ENCODE results near the gene GATC.

GATC gene

GRCh38 chr12:120406069-120406468 is 40.2 kb upstream of the GATC start:
- no peak overlapping the region for H3K4me3 ChIP-seq (ENCODE audit: control insufficient read depth, low read depth, low read length)
- DNase-seq (ENCODE audit: low read depth) = no peak
- TF ChIP-seq CTCF (conservative IDR thresholded peaks at IDR 0.05; ENCODE audit: control insufficient read depth, insufficient read depth, low read depth, low read length) = no peak

DNA sequence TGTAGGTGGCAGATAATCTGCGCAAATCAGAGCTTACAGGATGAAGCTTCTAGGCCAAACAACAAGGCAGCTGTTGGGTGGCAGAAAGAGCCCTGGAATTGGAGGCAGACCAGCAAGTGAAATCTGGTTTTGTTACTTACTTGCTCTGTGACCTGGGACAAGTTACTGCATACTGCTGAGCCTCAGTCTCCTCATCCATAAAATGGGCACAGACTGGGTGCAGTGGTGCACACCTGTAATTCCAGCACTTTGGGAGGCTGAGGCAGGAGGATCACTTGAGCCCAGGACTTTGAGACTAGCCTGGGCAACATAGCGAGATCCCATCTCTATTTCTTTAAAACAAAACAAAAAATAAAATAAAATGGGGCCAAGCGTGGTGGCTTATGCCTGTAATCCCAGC is 39.7 kb upstream of the GATC start:
- no peak for DNase-seq (ENCODE audit: low read depth)
- H3K4me3 ChIP-seq (ENCODE audit: control insufficient read depth, low read depth, low read length) = no peak overlapping the region
- TF ChIP-seq CTCF (conservative IDR thresholded peaks at IDR 0.05; ENCODE audit: control insufficient read depth, insufficient read depth, low read depth, low read length) = no peak

DNA sequence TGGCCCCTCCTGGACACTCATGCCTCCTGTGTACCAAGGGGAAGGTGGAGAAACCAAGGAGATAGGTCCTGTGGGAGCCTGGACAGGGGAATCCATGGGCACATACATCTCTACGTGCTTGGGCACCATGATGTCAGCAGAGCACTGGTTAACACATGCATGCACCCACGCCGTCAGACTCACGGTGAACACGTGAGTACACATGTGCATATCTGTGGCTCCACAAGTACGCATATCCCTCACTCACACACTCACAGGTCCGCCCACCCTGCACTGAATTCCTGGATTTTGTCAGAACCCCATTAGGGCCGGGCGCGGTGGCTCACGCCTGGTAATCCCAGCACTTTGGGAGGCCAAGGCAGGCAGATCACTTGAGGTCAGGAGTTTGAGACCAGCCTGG is 37.5 kb upstream of the GATC start:
- no peak overlapping the region for H3K4me3 ChIP-seq (ENCODE audit: control insufficient read depth, low read depth, low read length)
- DNase-seq (ENCODE audit: low read depth) = no peak
- TF ChIP-seq CTCF (conservative IDR thresholded peaks at IDR 0.05; ENCODE audit: control insufficient read depth, insufficient read depth, low read depth, low read length) = no peak

GRCh38 chr12:120412421-120412820 is 33.8 kb upstream of the GATC start:
- TF ChIP-seq CTCF (conservative IDR thresholded peaks at IDR 0.05; ENCODE audit: control insufficient read depth, insufficient read depth, low read depth, low read length) = no peak
- peak; percentile 31 for DNase-seq (ENCODE audit: low read depth)
- H3K4me3 ChIP-seq (ENCODE audit: control insufficient read depth, low read depth, low read length) = no peak overlapping the region

DNA sequence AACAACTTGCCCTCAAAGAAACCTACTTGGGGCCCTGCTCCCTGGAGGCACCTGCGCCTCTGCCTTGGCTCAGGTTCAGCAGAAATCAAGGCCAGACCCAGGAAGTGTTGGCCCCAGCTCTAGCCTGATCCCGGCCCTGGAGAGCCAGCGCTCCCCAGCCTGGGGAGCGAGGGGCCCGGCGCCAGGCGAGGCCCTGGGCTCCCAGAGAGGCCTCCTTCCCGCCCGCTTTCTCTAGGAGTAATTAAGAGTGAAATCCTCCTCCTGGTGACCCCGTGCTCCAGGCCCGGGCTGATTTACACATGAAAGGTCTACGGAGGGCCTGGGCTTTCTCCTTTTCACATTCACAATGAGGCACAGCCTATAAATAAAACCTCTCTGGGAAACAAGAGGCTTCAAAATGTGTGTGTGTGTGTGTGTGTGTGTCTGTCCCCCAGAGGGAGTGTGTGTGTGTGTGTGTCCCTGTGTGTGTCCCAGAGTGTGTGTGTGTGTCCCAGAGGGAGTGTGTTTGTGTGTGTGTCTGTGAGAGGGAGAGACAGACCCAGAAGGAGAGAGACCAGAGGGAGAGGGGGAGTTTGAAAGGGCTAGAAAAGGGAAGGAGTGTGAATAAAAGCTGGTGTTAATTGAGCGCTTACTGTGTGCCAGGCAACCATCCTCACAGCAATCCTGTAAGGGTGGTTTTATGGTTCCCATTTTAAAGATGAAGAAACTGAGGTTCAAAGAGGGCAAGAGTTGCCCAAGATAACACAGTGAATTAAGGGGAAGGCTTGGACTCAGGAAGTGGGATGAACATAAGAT is 32.1 kb upstream of the GATC start:
- H3K4me3 ChIP-seq (ENCODE audit: control insufficient read depth, low read depth, low read length) = no peak overlapping the region
- no peak for TF ChIP-seq CTCF (conservative IDR thresholded peaks at IDR 0.05; ENCODE audit: control insufficient read depth, insufficient read depth, low read depth, low read length)
- DNase-seq (ENCODE audit: low read depth) = no peak

DNA sequence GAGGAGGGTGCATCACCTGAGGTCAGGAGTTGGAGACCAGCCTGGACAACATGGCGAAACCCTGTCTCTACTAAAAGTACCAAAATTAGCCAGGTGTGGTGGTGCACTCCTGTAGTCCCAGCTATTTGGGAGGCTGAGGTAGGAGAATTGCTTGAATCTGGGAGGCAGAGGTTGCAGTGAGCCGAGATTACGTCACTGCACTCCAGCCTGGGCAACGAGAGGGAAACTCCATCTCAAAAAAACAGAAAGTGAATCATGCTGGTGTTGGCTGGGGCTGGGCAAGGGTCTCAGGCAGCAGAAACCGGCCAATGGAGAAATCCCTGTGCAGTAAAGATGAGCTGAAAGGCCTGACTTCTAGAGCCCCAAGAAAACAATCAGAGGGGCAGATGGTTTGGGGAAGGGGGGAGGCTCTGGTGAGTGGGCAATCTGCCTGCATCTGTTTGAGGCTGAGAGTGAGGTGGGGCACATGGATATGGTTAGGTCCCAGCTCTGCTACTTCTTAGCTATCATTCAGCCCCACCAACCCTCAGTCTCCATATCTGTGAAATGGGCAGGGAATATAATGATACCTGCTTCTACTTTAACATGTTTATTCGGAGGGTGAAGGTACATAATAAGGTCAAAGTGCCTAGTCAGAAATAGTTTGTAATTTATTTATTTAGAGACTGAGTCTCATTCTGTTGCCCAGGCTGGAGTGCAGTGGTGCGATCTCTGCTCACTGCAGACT is 29.6 kb upstream of the GATC start:
- H3K4me3 ChIP-seq (ENCODE audit: control insufficient read depth, low read depth, low read length) = no peak overlapping the region
- no peak for TF ChIP-seq CTCF (conservative IDR thresholded peaks at IDR 0.05; ENCODE audit: control insufficient read depth, insufficient read depth, low read depth, low read length)
- DNase-seq (ENCODE audit: low read depth) = no peak
